Sigmoid colon (tissue), 4 donors: ENCODE data around the gene ATG5.

Source experiments
- EP300 ChIP-seq, 4 donors: sonication (generic); formaldehyde crosslinking; IDR thresholded peaks; one replicate each; pipeline ENCODE4 v1.6.1; 2017; ENCODE audit warnings: antibody characterized with exemption in 4 of 4
- POLR2A ChIP-seq, 2 donors: fragments of 450-650 bp; IDR thresholded peaks; one replicate each; pipeline ENCODE4 v1.6.1; 2016; ENCODE audit warnings: antibody characterized with exemption in 2 of 2, mild to moderate bottlenecking in 2 of 2, moderate library complexity in 2 of 2
- POLR2AphosphoS5 ChIP-seq, 4 donors: sonication (generic); formaldehyde crosslinking; IDR thresholded peaks; one replicate each; pipeline ENCODE4 v1.6.1; 2017; ENCODE audit warnings: antibody characterized with exemption in 4 of 4
- TF ChIP-seq, protein P1 (sequence below), 4 experiments: fragments of 450-650 bp in 3 of 4; fragments of 200-600 bp in 1 of 4; IDR thresholded peaks; one replicate each; pipeline ENCODE4 v1.5.1; 2016 to 2019; ENCODE audit warnings: antibody characterized with exemption in 4 of 4, mild to moderate bottlenecking in 3 of 4, moderate library complexity in 2 of 4

DNA sequence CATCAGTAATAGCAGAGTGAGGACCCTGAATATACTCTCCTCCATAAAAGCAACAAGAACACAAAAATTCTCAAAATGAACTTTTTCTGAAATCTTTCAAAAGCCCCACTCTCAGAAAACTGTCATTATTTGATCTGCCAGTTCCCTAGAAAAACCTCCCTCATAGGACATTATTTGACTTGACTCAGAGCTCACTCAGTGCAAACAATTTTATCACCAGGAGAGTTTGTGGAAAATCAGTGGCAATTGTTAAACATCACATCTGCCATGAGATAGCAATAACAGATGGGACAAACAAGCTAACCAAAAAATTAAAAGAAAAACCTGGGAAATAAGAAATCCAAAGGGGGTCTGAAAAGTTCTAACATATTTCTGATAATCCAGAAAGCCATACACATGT, 100.0 kb downstream of the ATG5 start:
- TF ChIP-seq, protein P1, sequence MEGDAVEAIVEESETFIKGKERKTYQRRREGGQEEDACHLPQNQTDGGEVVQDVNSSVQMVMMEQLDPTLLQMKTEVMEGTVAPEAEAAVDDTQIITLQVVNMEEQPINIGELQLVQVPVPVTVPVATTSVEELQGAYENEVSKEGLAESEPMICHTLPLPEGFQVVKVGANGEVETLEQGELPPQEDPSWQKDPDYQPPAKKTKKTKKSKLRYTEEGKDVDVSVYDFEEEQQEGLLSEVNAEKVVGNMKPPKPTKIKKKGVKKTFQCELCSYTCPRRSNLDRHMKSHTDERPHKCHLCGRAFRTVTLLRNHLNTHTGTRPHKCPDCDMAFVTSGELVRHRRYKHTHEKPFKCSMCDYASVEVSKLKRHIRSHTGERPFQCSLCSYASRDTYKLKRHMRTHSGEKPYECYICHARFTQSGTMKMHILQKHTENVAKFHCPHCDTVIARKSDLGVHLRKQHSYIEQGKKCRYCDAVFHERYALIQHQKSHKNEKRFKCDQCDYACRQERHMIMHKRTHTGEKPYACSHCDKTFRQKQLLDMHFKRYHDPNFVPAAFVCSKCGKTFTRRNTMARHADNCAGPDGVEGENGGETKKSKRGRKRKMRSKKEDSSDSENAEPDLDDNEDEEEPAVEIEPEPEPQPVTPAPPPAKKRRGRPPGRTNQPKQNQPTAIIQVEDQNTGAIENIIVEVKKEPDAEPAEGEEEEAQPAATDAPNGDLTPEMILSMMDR (IDR thresholded peaks at IDR 0.05) = no peak
- TF ChIP-seq POLR2A (IDR thresholded peaks at IDR 0.05) = no peak
- TF ChIP-seq EP300 (IDR thresholded peaks at IDR 0.05) = no peak
- no peak for TF ChIP-seq POLR2AphosphoS5 (IDR thresholded peaks at IDR 0.05)
